Measurements from ENCODE around the gene DGLUCY.

DNA sequence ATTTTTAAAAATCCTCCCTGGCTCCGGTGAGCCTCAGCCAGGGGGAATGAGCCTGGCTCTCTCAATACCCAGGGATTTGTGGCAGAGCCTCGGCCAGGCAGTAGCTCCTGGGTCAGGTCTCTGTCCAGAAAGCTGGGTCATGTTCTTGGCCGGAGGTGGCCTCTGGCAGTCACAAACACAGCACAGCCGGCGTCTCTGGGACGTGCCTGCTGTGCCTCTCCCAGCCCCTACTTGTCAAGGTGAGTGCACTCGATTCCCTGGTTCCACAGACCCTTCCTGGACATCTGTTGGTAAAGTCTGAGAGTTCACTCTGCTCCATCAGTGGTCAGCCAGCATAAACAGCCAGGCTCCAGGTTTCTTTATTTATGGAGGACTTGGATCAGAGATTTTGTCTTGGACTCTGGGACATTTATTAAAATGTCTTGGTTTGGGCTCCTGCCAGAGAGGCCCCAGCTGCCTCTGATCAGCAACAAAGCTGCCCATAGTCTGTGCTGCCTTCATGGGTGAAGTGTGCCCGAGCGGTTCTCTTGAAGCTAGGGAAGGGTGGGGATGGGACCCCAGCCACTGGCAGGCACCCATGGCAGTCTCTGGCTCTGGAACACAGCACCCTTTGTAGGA lies 56.7 kb downstream of the DGLUCY start:
- no peak for TF ChIP-seq POLR2A (IDR thresholded peaks at IDR 0.05; ENCODE audit: low read depth, low read length)
- no peak for TF ChIP-seq POLR2AphosphoS5 (IDR thresholded peaks at IDR 0.05; ENCODE audit: low read depth, low read length)
- no peak for TF ChIP-seq TAF1 (IDR thresholded peaks at IDR 0.05; ENCODE audit: low read depth, low read length)
- TF ChIP-seq SPI1 (IDR thresholded peaks at IDR 0.05; ENCODE audit: low read depth, low read length), result no peak
- TF ChIP-seq POU2F2 (IDR thresholded peaks at IDR 0.05; ENCODE audit: low read depth, low read length), result no peak
- no peak for TF ChIP-seq PAX5 (IDR thresholded peaks at IDR 0.05; ENCODE audit: insufficient read depth, low read length, severe bottlenecking)

Measured in GM12891 (cell line).